GM19240 (cell line): ENCODE measurements around the gene HTR1E.
"Not testable (repeated sequence)": the region's sequence is repeated elsewhere in the genome, so short reads cannot be mapped to it uniquely, and the experiment has no call there.

Source experiments
- DNase-seq: peaks from one replicate; pipeline ENCODE4 v3.0.0; 2011; ENCODE audit warnings: low spot score; ENCODE audit not compliant: insufficient read length

HTR1E gene, protein sequence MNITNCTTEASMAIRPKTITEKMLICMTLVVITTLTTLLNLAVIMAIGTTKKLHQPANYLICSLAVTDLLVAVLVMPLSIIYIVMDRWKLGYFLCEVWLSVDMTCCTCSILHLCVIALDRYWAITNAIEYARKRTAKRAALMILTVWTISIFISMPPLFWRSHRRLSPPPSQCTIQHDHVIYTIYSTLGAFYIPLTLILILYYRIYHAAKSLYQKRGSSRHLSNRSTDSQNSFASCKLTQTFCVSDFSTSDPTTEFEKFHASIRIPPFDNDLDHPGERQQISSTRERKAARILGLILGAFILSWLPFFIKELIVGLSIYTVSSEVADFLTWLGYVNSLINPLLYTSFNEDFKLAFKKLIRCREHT

DNA sequence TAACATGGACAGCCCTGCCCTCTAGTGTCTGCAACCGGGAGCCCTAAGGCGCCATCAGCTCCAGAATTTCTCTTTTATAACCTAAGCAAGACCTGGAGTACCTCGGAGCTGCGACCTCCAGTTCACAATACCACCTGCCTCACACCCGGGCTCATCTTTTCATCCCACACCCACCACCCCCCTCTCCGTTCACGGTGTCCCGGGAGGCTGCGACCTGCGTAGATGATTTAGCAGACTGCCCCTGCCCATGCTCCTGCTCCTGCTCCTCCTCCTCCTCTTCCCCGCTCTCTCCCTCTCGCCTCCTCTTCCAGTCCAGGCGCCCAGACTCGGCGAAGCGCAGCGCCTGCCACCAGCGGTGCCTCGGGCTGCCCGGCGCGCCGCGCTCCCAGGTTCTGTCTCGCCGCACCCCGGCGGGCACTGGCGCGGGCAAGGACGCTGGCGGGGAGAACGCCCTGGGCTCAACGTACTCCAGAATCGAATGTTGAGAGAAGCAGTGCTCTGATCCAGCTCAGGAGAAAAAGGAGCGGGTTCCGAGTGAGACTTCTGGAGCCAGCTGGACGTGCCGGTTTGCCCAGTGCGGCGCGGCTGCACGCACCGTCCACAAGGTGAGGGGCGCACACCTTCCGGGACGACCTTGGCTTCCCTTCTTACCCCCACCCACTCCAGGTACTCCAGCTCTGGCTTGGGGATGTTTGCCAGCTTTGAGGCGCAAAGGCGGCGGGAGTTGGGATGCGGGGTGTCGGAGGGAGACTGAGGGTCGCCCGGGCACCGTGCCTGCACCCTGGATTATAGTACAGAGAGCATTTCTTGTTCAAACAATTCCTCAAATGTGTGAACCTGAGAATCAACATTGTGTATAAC lies at the start of gene HTR1E:
TSS of gene HTR1E (plus strand) at position 310 of the 861 bp plus-strand sequence. CDS start 77,807 bp downstream, outside the sequence.
- no peak for DNase-seq

DNA sequence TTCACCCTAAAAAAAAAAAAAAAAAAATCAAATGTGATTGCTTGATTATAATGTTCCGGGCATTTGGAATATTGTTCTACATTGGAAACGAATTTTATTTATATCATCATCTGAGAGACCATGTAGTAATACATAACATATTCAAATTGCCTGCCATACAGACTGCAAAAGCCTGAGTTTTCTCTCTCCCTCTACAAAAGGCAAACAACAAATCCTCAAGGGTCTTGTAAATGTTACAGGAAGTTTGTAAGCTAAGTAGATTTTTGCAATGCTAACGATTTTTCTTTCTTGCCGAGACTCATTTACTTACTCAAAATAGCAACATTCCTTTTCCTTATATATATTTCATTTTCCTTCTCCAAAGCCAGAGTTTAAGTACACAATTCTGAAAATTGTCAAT lies 49.0 kb upstream of the HTR1E start:
- DNase-seq = no peak

DNA sequence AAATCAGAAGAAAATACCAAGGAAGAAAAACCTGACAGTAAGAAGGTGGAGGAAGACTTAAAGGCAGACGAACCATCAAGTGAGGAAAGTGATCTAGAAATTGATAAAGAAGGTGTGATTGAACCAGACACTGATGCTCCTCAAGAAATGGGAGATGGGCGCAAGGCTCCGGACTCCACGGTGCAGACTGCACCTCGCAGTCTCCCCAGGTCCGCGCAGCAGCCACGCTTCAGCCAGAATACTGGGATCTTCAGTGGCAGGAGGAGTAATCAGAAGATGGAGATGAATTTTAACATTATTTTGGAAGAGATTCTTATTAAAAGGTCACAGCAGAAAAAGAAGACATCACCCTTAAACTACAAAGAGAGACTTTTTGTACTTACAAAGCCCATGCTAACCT lies 40.1 kb upstream of the HTR1E start:
- DNase-seq = not testable (repeated sequence)

DNA sequence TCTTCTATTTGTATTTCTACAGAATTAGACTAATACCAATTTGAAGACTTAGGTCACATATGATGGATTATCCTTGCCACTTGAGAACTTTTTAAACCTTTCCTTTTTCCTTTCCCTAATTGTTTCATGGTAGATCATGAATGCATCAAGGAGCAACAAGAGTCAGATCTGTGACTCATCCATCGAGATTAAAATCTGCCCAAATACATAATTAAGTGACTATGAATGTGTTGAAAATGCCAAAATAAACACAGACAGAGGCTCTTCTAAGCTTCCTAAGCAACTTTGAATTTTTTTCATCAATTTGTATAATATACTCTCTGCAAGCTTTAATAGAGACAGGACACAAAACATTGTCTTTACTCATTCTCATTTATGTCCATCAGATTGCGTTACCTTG lies 23.5 kb upstream of the HTR1E start:
- no peak for DNase-seq

DNA sequence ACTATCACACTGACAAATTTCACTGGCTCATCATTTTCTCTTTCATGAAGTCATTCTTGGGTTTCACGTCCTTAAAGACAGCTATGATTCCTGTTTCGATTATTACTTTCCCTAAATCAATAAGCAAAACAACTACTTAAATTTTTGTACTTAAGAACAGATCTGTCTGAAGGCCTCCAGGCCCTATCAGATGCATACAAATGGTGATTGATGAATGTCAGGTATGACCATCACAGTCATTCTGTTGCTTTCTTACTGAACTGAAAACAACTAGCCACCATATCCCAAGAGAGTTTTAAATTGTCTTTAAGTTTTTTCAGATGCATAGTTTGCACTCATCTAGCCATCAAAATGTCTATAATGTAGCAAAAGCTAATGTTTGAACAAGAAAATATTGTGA lies 20.9 kb upstream of the HTR1E start:
- DNase-seq = no peak

DNA sequence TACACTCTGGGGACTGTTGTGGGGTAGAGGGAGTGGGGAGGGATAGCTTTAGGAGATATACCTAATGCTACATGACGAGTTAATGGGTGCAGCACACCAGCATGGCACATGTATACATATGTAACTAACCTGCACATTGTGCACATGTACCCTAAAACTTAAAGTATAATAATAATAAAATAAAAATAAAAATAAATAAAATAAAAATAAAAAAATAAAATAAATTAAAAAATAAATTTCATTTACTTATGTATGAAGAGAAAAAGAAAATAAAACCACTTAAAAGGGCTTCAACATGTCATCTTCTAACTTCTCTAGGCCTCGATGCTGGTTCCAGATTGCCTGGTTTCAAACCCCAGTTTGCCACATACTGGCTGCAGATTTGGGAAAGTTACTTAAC lies 10.2 kb upstream of the HTR1E start:
- DNase-seq = not testable (repeated sequence)

DNA sequence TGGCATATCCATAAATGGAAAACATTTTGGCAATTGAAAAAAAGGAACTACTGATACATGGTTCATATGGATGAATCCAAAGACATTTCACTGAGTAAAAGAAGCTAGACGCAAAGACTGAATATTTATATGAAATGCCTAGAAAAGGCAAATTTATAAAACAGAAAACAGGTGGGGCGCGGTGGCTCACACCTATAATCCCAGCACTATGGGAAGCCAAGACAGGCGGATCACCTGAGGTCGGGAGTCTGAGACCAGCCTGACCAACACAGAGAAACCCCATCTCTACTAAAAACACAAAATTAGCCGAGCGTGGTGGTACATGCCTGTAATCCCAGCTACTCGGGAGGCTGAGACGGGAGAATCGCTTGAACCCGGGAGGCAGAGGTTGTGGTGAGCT lies 9.5 kb upstream of the HTR1E start:
- DNase-seq = not testable (repeated sequence)

DNA sequence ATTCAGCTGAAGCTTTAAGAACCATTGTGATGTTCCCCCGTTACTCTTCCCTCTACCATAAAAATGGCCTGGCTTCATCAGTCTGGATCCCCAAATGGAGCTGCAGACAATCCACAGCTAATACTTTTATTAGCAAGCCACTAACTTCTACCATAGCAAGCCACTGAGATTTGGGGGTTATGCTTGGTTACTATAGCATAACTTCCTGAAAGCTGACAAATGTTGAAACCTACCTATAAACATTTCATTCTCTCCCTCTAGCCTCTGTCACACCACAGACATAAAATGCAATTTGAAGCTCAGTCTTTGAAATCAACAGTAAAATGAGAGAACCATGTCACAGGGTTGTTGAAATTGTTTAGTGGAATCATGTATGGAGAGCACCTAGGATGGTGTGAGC lies 3.0 kb upstream of the HTR1E start:
- no peak for DNase-seq

DNA sequence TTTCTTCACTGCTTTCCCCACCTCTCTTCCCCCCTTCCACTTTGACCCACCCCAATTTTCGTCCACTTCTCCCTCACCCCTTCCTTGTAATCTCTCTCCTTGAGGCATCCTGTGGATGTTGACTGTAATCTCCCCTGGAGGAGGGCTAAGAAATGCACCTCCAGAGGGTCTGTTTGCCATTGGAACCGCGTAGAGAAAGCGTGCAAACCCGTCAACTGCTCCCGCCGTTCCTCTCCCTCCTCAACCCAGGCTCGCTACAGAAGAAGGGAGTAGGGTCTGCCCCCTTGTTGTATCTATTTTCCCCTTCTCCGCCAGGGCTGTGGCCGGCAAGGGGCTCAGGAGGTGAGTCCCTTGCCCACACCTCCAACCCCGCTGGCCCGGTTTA lies 502 bp upstream of the HTR1E start:
- no peak for DNase-seq

DNA sequence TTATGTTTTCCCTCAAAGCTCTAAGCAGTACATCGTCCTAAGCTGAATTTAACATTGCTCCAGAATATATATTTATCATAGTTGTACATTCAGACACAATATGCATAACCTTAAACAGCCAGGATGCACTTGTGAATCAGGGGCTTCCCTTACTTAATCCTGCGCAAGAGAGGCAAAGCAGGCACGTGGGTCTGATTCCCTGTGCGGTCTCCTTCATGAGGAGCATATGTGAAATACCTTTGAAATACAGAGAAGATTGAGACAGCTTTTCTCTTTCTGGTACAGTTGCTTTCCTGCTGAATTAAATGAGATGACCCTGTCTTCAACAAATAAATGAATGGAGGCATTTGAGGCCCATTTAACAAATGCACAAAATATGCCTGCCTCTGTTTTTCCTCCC lies 1.5 kb downstream of the HTR1E start:
- DNase-seq = no peak

DNA sequence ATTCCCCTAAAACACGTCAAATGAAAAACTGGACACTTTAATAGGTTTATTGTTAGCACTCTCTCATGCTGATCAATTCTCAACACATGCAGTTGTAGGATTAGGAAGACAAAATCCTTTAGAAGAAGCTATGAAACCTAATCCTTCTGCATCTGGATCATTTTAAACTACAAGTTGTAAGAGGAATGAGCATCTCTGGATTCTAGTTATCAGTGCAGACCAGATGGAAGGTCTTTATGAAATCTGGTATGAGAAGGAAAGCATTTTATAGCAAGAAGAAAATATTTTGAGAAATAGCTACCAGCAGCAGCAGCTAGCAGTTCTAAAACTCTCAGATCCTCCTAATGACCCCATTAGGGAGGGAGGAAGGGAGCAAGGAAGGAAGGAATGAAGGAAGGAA lies 4.1 kb downstream of the HTR1E start:
- DNase-seq = no peak

DNA sequence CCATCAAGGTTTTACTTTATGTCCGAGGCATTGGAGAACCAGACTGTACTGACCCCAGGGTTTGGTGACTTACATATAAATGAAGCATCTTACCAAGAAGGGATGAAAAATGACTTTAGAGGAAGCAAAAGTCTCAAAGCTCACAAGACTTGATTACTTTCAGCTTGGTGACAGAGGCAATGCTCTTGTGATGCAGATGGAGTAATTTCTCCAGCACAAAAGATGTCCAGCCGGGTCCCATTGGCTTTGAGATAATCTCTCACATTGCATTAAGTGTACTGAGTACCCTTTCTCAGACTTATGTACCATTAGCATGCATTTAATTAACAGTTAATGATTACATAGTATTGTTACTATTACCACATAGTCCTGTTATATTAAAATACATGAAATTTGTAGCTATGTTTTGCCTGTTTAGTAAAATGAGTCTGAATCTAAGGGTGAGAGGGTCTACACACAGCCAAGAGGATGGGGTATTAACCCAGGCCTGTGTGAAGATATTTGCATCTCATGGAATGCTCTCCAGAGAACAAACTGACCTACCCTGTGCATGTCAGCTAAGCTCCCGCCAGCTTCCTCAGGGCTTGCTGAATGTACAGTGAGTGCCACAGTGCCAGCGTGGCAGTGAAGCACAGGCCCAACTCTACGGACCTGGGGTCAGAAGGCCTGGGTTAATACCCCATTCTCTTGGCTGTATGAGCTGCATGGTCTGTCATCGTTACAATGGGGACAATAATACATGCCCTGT lies 5.6 kb downstream of the HTR1E start:
- DNase-seq = no peak

DNA sequence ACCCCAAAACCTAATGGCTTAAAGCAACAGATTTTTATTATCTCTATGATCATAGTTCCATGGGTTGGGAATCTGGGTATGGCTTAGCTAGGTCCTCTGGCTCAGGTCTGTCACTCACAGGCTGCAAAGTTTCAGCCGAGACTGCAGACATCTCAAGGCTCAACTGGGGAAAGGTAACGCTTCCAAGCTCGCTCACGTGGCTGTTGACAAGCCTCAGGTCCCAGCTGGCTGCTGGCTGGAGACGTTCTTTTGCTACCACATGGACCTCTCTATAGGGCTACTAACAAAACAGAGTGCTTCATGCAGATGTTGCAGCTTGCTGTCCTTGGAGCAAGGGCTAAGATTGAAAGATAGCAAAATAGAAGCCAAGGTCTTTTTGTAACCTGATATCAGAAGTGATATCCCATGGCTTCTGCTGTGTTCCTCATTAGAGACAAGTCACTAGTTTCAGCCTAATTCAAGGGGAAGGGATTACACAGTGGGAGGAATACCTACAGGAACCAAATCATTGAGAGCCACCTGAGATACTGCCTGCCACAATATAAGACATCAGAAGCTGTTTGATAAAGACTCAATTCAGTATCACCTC lies 6.6 kb downstream of the HTR1E start:
- DNase-seq = no peak

DNA sequence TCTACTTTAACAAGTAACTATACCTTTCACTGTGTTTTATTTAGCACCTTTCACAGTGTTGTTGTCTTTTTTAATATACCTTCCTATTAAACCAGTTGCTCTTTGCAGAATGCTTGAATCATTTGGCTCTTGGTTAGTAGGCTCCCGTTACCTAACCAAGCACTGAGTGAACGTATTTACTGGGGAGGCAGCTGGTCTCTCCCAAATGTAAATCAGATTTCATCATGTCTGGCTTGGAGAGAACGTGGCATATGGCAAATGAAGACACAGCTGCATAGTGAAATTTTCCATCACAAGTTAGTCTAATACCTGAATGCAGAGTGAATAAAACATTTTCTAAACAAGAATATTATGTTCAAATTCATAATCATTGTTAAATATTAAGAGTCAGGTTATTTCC lies 12.4 kb downstream of the HTR1E start:
- DNase-seq = no peak

DNA sequence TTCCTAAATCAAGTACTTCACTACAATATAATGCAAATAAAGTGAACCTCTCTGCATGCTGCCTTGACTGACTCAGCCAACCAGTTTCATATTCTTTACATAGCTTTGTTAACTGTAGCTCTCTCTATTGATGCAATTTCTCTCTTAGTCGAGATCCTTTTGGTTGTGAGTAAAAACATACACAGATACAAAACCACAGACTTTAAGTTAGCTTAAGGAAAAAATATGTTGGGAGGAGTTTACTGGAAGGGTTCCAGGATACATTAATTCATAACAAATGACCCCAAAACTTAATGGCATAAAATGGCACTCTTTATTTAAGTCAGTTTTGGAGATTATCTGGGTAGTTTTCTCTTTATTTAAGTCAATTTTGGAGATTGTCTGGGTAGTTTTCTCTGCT lies 15.7 kb downstream of the HTR1E start:
- DNase-seq = no peak

DNA sequence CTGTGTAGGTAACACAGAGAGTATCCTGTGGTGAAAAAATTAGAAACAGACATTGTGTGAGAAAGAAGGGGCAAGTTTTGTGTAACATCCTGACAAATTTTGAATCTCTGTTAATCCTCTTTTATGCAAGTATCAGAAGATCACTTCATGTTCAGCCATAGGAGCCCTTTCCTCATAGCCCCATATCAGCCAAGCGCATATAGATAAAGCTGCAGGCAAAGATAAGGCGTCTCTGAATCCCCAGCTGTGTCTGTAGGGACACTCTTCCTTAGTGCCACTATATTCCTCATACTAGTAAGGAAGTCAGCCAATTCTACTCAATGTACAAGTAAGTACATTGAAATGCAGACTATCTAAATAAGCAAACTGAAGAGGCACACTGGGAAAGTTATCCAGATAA lies 22.3 kb downstream of the HTR1E start:
- DNase-seq = no peak

DNA sequence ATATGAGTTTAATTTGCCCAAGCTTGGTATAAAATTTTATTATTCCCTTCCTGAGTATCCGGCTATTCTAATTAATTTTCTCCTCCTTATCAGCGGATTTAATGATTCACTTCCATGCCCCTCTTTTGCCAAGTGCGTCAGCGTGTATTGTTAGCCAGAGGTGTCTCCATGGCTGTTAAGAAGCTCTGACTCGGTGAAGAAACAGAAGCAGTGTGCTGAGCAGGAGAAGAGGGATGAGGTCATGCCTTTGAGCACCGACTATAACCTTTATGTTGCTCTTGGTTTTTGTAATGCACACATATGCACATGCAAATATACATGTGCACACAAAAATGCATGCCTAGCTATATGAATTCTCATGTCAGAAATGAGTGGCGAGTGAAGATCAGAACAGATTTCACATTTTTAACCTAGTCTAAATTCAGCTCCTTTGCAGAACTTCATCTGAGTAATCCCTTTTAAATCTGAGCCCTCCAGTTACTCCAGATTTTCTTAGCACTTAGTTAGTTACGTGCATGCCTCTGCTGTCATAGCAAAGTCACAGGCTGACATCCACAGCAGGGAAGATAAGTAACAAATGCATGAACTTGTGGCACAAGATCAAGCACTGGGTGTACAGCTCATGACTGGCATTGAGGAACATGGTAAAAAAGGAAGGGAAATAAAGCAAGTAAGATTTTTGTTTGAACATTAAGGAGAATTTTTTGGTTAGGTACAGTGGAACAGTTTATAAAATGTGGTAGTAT lies 24.3 kb downstream of the HTR1E start:
- DNase-seq = no peak

DNA sequence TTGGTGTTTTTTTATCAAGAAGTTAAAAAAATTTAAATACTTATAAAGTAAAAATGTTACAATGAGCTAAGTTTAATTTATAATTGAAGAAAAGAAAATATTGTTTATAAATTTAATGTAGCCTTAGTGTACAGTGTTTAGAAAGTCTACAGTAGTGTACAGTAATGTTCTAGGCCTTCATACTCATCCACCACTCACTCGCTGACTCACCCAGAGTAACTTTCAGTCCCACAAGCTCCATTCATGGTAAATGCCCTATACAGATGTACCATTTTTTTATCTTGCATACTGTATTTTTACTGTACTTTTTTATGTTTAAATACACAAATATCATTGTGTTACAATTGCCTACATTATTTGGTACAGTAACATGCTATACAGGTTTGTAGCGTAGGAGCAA lies 26.0 kb downstream of the HTR1E start:
- DNase-seq = no peak

DNA sequence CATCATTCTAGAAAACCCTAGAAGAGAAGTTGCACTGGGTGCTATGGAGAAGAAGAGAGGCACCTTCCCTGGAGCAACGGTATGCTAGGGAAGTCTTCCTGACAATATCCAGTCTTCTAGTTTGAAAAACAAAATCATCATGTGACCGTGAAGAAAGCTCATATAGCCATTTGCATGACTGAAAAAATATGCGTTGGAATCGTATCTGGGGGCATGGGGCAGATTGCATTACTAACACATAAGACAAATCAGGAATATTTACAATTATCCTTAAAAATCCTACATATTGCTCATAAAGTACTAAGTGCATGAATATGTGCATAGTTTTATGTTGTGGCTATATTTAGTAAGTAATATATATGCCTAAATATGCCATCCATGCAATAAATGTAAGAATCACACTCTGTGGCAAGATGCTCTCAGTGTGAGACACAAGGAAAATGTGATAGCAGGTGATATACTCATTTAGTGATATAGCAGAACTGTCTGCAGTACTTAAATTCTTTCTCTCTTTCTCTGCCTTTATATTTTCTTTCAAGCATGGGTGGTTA lies 26.8 kb downstream of the HTR1E start:
- no peak for DNase-seq

DNA sequence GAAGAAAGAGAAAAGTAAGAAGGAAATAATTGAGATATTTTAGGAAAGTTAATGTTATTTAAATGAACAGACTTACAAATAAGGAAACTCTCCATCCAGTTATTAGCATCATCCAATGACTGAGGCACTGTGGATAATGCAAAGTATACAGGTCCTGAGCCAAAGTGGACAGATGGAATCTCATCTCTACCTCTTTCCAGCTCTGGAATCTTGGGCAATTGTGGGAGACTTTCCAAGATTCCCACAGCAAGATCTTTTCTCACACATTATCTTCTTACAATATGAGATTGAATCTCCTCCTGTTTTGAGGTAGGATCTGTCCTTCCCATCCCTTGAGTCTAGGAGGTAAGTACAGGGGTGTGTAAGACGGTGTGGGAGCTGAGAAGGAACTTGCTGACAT lies 28.9 kb downstream of the HTR1E start:
- no peak for DNase-seq

DNA sequence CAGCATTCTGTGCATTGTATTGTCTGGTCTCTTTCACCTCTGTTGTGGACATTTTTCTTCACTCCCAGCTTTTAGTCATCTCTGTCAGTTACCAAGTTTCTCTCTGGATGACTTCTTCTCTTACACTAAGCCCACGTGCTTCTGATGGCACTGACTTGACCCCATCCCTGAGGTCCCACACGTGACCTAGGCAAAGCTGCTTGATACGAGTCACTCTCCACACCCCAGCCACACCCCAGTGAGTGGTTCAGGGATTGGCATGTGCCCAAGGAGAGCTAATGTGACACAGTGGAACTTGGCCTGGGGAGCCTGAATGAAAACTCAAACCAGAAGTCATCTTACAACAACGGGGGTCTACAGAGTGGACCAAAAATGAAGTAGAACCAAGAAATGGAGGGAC lies 32.2 kb downstream of the HTR1E start:
- no peak for DNase-seq
